Esophagus squamous epithelium (tissue), 5 donors: ENCODE measurements around the gene PRR5L. TPM values are rescaled to one million over a fixed set of nuclear protein-coding genes. Genes with fewer than 3 reads are reported as not detected.

ENCODE experiments used
- DNase-seq: peaks from one replicate; lab custom pipeline; 2025; lab: John Stamatoyannopoulos, UW
- H3K27ac ChIP-seq, 4 donors: fragments of 200-600 bp; sonication (generic); one replicate each; pipeline ENCODE4 v1.5.1; 2016 to 2019; ENCODE audit warnings: mild to moderate bottlenecking in 1 of 4
- H3K27me3 ChIP-seq, 4 donors: fragments of 200-600 bp; sonication (generic); 1 replicate in 3 of 4; 2 replicates in 1 of 4; pipeline versions ENCODE4 v1.5.1 to v1.6.0; 2017 to 2021; ENCODE audit warnings: antibody characterized with exemption in 1 of 4
- H3K36me3 ChIP-seq, 3 donors: fragments of 200-600 bp; sonication (generic); one replicate each; pipeline ENCODE4 v1.5.1; 2016 to 2019
- H3K4me1 ChIP-seq, 3 donors: fragments of 200-600 bp; sonication (generic); one replicate each; pipeline ENCODE4 v1.5.1; 2017 to 2019
- H3K4me3 ChIP-seq, 4 donors: fragments of 200-600 bp; sonication (generic); 1 replicate in 3 of 4; 2 replicates in 1 of 4; pipeline ENCODE4 v1.5.1; 2016 to 2019; ENCODE audit warnings: mild to moderate bottlenecking in 2 of 4, moderate library complexity in 1 of 4
- H3K9me3 ChIP-seq, 3 donors: fragments of 200-600 bp; sonication (generic); one replicate each; pipeline ENCODE4 v1.5.1; 2016 to 2019
- CTCF ChIP-seq, 6 experiments: fragments of 450-650 bp in 4 of 6; fragments of 200-600 bp in 2 of 6; sonication (generic) in 2 of 6; IDR thresholded peaks; one replicate each; pipeline ENCODE4 v1.5.1; 2016 to 2019; ENCODE audit warnings: antibody characterized with exemption in 6 of 6, mild to moderate bottlenecking in 4 of 6, moderate library complexity in 4 of 6
- POLR2A ChIP-seq, 4 donors: fragments of 450-650 bp; IDR thresholded peaks; one replicate each; pipeline ENCODE4 v1.6.1; 2017; ENCODE audit warnings: antibody characterized with exemption in 4 of 4, mild to moderate bottlenecking in 4 of 4, moderate library complexity in 3 of 4
- WGBS, 2 donors: methylation state at CpG; one replicate each; pipeline ENCODE4 v1.1.5; 2018; 5-methylcytosine and 5-hydroxymethylcytosine counted together
- intact Hi-C: fragments of 100-400 bp; cut with DNase I; formaldehyde crosslinking; loops from one replicate; pipeline ENCODE4 v1.15.0; 2022
- total RNA-seq, 4 donors: library from RNA; depleted of rRNA; stranded (reverse); fragments of >200 nt; gene quantifications; one replicate each; pipeline ENCODE4 v1.1.0, GENCODE V29; 2016
- donor health status: DM: yes; HTN: yes; CAD: no.

PRR5L gene
- total RNA-seq, 4 donors from 2014 or later: 1.4 to 5.7 (median 1.8) TPM

- no peaks in the 10 kb centered on the region for H3K9me3 ChIP-seq
- no peak for TF ChIP-seq CTCF (IDR thresholded peaks at IDR 0.05)
- TF ChIP-seq POLR2A (IDR thresholded peaks at IDR 0.05): no peak
- peaks cover 0 to 7% (median 0%) of the 10 kb centered on the region in 3 donors for H3K4me1 ChIP-seq
- intact Hi-C loops: no loop called here
- no peaks in the 10 kb centered on the region for H3K27me3 ChIP-seq
- WGBS, 2 donors: 87 to 92% methylated on average over 2 of the region's 2 CpGs
- H3K36me3 ChIP-seq: no peaks in the 10 kb centered on the region
- H3K4me3 ChIP-seq: no peak overlapping the region
- no peak overlapping the region for H3K27ac ChIP-seq
- DNase-seq: no peak
Measured at GRCh38 chr11:36388071-36388470, 92.0 kb downstream of the PRR5L start.

DNA sequence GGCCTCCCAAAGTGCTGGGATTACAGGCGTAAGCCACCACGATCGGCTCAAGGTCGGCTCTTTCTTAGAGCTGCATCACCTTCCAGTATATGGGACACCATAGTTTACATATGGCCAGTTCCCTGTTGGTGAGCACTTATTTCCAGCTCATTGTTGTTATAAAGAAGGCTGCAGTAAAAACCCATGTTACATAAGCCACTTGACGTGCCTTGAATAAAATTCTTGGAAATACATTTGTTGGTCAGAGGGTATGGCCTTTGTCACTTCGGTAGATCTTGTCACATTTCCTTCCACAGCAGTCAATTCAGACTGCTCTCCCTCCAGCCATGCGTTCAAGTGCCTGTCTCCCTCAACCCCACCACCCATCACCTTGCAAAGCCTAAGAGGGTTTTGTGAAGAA, 92.9 kb downstream of the PRR5L start:
- WGBS, 2 donors: 90 to 93% methylated on average over 7 of the region's 7 CpGs
- DNase-seq: no peak
- H3K36me3 ChIP-seq: no peaks in the 10 kb centered on the region
- intact Hi-C loops: no loop called here
- no peak overlapping the region for H3K27ac ChIP-seq
- no peak for TF ChIP-seq POLR2A (IDR thresholded peaks at IDR 0.05)
- H3K27me3 ChIP-seq: no peaks in the 10 kb centered on the region
- peaks cover 0 to 7% (median 0%) of the 10 kb centered on the region in 3 donors for H3K4me1 ChIP-seq
- H3K4me3 ChIP-seq: no peak overlapping the region
- no peaks in the 10 kb centered on the region for H3K9me3 ChIP-seq

- Histone ChIP-seq H3K9me3 (no peaks in the 10 kb centered on the region), H3K27ac (no peak overlapping the region), H3K4me3 (no peak overlapping the region), H3K4me1 (peaks cover 0 to 7% (median 0%) of the 10 kb centered on the region in 3 donors), H3K36me3 (no peaks in the 10 kb centered on the region), H3K27me3 (no peaks in the 10 kb centered on the region)
- 79 to 91% methylated on average over 3 to 4 of the region's 4 CpGs for WGBS, 2 donors
- no peak for DNase-seq
- intact Hi-C loops: no loop called here
- no peak for TF ChIP-seq CTCF (IDR thresholded peaks at IDR 0.05)
- no peak for TF ChIP-seq POLR2A (IDR thresholded peaks at IDR 0.05)
Measured at GRCh38 chr11:36389811-36390210, 93.7 kb downstream of the PRR5L start.

DNA sequence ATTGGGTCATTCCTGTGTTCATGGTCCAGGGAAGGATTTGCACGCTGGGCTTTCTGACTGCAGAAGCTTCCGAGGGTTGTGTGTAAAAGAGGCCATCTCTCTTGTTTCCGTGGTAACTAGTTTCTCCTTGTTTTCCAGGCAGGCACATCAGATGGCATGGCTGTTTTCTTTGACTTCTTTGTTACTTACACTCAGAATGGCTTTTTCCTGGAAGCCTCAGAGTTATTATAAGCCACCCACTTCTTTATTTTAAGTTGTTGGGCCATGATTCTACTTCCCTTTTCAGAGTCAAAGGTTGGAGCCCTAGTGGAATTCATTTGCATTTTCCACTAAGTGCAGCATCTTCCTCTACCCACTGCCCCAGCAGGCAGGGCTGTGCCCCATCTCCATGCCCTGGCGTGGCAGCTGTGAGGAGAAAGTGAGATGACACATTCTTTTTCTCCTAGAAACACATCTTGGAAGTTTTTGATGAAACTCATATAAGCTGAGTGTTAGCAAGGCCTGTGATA, 94.9 kb downstream of the PRR5L start:
- Histone ChIP-seq H3K27me3 (no peaks in the 10 kb centered on the region), H3K27ac (no peak overlapping the region), H3K4me1 (no peaks in the 10 kb centered on the region), H3K9me3 (no peaks in the 10 kb centered on the region), H3K4me3 (no peak overlapping the region), H3K36me3 (no peaks in the 10 kb centered on the region)
- TF ChIP-seq POLR2A (IDR thresholded peaks at IDR 0.05): no peak
- no peak for TF ChIP-seq CTCF (IDR thresholded peaks at IDR 0.05)
- DNase-seq: no peak
- intact Hi-C loops: no loop called here
- 53 to 68% methylated on average over 3 to 4 of the region's 4 CpGs for WGBS, 2 donors

DNA sequence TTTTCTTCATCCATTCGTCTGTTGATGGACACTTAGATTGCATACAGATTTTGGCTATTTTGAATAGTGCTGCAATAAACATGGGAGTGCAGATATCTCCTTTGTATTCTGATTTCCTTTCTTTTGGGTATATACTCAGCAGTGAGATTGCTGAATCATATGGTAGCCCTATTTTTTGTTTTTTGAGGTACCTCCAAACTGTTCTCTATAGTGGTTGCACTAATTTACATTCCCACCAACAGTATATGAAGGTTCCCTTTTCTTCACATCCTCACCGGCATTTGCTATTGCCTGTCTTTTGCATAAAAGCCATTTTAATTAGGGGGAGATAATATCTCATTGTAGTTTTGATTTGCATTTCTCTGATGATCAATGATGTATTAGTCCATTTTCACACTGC, 96.1 kb downstream of the PRR5L start:
- no peak for DNase-seq
- Histone ChIP-seq H3K27me3 (no peaks in the 10 kb centered on the region), H3K4me1 (no peaks in the 10 kb centered on the region), H3K36me3 (no peaks in the 10 kb centered on the region), H3K4me3 (no peak overlapping the region), H3K9me3 (no peaks in the 10 kb centered on the region), H3K27ac (no peak overlapping the region)
- TF ChIP-seq CTCF (IDR thresholded peaks at IDR 0.05) (no peak), POLR2A (IDR thresholded peaks at IDR 0.05) (no peak)
- intact Hi-C loops: no loop called here
- WGBS, 2 donors: 80 to 86% methylated on average over 2 of the region's 2 CpGs

DNA sequence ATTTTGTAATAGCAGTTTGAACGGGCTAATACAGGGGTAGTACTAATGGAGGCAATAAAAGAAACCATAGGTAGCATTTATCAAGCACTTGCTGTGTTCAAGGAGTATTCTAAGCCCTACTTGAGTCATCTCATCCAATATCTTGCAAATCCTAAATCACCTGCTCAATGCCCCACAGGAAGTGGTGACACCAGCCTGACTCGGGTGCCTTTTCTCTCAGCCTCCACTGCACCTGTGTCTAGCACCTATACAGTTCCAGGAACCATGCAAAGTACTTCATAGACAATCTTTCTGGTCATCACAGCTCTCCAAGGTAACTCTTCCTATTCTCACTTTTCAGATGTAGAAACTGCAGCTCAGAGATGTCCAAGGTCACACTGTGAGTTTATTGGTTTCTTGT, 98.0 kb downstream of the PRR5L start:
- TF ChIP-seq POLR2A (IDR thresholded peaks at IDR 0.05): no peak
- no peak for TF ChIP-seq CTCF (IDR thresholded peaks at IDR 0.05)
- H3K4me1 ChIP-seq: peaks cover 0 to 15% (median 3%) of the 10 kb centered on the region in 3 donors

More for the DNA sequence above, 98.0 kb downstream of the PRR5L start:
- H3K27ac ChIP-seq: no peak overlapping the region
- H3K4me3 ChIP-seq: no peak overlapping the region
- no peaks in the 10 kb centered on the region for H3K36me3 ChIP-seq
- intact Hi-C loops: no loop called here
- DNase-seq: no peak
- H3K9me3 ChIP-seq: no peaks in the 10 kb centered on the region
- whole genome bisulfite sequencing, 2 donors: 63 to 66% methylated on average over 2 of the region's 2 CpGs
- H3K27me3 ChIP-seq: no peaks in the 10 kb centered on the region
